VCaP (cell line): ENCODE measurements around the gene PTPRJ.

Source experiments
- H3K27ac ChIP-seq: fragments of 450-650 bp; 2 replicates; pipeline ENCODE4 v1.5.1; 2017
- TF ChIP-seq, protein P1 (sequence below): fragments of 450-650 bp; conservative IDR thresholded peaks from 2 replicates; pipeline ENCODE4 v1.5.1; 2017; ENCODE audit warnings: mild to moderate bottlenecking, moderate library complexity

The PTPRJ gene

DNA sequence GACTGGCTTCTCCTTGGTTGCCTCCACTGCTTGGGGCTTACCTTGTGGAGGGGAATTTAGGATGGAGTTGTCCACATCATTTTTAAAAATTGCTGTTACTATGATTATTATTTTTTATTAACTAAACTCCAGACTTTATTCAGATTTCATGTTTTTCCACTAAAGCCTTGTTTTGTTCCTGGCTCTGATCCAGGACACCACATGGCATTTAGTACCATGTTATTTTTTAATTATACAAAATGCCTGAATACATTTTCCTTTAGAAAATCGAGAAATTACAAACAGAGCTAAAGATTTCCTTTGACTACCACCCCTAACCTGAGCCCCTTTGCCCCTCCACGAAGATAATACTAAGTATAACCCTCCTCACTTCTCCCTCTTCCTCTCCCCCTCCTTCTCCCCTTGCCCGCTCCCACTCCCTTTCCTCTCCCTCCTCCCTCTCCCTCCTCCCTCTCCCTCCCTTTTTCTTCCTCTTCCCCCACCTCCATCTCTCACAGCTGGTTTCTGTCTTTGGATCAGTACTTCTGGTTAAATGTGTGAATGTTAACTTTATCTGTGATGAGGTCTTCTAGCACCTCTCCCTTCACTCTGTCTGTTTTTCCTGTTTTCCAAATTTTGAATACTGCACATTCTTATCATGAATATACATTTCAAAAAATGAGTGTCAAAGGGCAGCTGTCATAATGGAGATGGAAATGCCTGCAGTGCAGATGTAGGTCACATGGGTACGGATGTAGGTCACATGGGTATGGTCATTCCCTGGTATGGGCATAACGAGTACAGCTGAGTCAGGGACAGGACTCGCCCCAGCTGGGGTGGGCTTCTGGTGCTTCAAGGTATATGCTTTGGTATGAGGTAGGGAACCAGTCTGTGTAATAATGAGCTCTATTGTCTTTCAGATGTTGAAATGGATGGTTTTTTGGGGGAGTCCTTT is 181.9 kb downstream of the PTPRJ start:
- H3K27ac ChIP-seq: no peak overlapping the region
- TF ChIP-seq, protein P1, sequence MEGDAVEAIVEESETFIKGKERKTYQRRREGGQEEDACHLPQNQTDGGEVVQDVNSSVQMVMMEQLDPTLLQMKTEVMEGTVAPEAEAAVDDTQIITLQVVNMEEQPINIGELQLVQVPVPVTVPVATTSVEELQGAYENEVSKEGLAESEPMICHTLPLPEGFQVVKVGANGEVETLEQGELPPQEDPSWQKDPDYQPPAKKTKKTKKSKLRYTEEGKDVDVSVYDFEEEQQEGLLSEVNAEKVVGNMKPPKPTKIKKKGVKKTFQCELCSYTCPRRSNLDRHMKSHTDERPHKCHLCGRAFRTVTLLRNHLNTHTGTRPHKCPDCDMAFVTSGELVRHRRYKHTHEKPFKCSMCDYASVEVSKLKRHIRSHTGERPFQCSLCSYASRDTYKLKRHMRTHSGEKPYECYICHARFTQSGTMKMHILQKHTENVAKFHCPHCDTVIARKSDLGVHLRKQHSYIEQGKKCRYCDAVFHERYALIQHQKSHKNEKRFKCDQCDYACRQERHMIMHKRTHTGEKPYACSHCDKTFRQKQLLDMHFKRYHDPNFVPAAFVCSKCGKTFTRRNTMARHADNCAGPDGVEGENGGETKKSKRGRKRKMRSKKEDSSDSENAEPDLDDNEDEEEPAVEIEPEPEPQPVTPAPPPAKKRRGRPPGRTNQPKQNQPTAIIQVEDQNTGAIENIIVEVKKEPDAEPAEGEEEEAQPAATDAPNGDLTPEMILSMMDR: no peak

DNA sequence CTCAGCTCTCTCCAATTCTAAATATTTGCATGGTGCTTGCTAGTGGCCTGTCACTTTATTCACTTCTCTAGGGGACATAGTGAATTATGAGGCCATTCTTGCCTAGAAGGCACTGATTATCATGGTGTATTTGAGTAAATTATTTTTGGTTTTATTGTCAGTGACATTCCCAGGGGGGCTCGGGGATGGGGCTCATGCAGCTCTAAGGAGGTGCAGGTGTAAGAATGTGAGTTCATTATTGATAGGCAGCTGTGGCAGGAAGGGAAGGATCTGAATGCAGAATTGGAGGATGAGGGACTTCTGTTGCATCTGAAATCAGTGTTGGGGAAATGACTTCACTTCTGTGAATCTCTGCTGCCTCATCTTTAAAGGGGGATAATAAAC is 182.5 kb downstream of the PTPRJ start:
- TF ChIP-seq, protein P1: no peak
- H3K27ac ChIP-seq: no peak overlapping the region

DNA sequence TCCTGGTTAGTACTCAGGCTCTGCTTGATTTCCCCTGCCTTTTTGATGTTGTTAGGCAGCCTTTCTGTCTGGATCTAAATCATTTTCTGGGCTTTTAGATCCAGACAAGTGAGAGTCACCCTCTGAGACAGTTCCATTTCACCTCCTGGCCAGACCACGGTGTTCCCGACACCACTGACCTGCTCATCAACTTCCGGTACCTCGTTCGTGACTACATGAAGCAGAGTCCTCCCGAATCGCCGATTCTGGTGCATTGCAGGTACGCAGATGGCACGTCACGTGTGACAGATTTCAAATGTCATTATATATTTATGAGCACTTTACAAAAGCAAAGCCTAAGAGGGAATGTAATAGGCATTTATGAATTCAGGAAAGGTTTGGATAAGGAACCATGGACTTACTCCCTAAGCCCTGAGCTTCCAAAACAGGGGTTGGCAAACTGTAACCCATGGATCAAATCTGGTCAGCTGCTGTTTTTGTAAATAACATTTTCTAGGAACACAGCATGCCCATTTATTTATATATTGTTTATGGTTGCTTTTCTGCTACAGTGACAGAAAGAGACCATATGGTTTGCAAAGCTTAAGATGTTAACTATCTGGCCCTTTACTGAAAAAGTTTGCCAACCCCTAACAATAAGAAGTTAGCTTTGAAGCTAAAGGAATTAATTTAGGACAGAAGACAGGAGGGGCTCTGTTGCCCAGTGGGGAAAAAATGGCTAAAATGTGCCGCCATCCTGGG is 183.2 kb downstream of the PTPRJ start:
- no peak overlapping the region for H3K27ac ChIP-seq
- TF ChIP-seq, protein P1: no peak

DNA sequence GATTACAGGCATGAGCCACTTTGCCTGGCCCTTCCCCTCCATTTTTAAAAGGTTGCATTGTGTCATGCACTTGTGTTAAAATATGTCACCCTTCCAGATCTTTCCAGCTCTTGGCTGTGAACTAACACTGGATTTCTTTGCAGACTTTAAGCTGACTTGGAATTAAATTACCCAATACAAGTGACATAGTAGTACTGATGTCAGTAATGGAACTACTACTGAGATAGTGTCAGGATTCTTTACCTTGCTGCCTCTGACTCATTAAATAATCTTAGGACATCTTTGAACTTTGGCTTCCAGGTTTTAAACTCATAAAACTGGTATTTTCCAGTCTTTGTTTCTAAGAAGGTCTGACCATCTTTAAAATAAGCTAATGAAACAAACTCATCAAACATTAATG is 184.5 kb downstream of the PTPRJ start:
- TF ChIP-seq, protein P1: no peak
- H3K27ac ChIP-seq: no peak overlapping the region

DNA sequence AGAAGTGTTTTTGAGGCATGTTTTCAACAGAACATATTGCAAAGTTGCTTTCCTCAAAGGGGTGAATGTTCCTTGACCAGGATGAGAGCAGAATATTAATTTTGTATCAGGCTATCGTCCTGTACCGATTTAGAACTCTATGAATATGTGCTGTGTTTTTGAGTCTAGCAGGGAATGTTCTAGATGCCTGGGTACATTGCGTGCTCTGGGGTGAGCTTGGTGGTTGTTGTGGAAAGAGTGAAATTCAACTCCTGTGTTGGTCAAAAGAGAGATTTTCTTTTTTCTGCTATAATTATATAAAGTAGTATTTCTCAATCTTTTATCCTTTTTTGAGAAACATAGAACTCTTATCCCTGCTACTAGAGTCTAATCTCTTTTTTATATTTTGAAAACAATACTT is 185.1 kb downstream of the PTPRJ start:
- TF ChIP-seq, protein P1: no peak
- no peak overlapping the region for H3K27ac ChIP-seq

DNA sequence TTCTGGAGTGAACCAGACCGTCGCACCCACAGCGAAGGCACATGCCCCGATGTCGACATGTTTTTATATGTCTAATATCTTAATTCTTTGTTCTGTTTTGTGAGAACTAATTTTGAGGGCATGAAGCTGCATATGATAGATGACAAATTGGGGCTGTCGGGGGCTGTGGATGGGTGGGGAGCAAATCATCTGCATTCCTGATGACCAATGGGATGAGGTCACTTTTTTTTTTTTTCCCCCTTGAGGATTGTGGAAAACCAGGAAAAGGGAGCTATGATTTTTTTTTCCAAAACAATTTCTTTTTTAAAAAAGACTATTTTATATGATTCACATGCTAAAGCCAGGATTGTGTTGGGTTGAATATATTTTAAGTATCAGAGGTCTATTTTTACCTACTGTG is 187.0 kb downstream of the PTPRJ start:
- TF ChIP-seq, protein P1: no peak
- H3K27ac ChIP-seq: no peak overlapping the region

DNA sequence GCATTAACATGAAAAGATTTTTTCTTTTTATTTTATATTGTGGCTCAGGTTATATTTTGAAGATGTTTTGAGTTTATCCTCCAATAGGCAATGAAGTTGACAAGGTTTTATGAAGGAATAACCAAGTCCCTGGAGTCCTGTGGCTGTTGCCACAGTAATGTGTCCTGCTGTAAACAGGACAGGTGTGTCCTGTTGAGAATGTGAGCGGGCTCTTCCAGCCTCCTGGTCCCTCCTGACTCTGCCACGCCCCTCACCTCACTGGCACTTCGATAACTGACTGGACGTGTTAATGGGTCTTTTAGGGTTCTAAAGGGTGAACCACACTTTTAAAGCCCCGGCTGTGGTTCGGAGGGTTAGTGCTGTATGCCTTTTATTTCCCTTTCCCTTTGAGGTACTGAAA is 188.5 kb downstream of the PTPRJ start:
- no peak overlapping the region for H3K27ac ChIP-seq
- TF ChIP-seq, protein P1: no peak
